Heart left ventricle (tissue), 16 donors: ENCODE data around the gene POLR1H. TPM values are rescaled to one million over a fixed set of nuclear protein-coding genes. Genes with fewer than 3 reads are reported as not detected.

ENCODE experiments used
- ATAC-seq, 4 donors: fragments of 200-7000 bp; cut with Tn5 transposase; one replicate each; pipeline ENCODE4 v1.9.1; 2020 to 2022; ENCODE audit warnings: moderate library complexity in 4 of 4, mild to moderate bottlenecking in 3 of 4, moderate number of reproducible peaks in 1 of 4
- DNase-seq, 5 donors: peaks; one replicate each; pipeline ENCODE4 v3.0.0-alpha.2; 2020
- H3K27ac ChIP-seq, 12 donors: fragments of 200-600 bp; sonication (generic) in 4 of 12; one replicate each; pipeline versions ENCODE4 v1.5.0 to v1.8.0; 2016 to 2022; ENCODE audit warnings: mild to moderate bottlenecking in 2 of 12
- H3K27me3 ChIP-seq, 9 donors: fragments of 200-600 bp; sonication (generic) in 2 of 9; one replicate each; pipeline versions ENCODE4 v1.5.1 to v1.8.0; 2016 to 2022; ENCODE audit warnings: mild to moderate bottlenecking in 3 of 9
- H3K36me3 ChIP-seq, 9 donors: fragments of 200-600 bp; sonication (generic) in 2 of 9; one replicate each; pipeline versions ENCODE4 v1.5.0 to v1.8.0; 2018 to 2022; ENCODE audit warnings: mild to moderate bottlenecking in 2 of 9
- H3K4me1 ChIP-seq, 12 donors: fragments of 200-600 bp; sonication (generic) in 4 of 12; one replicate each; pipeline versions ENCODE4 v1.5.0 to v1.8.0; 2016 to 2022; ENCODE audit warnings: mild to moderate bottlenecking in 3 of 12
- H3K4me3 ChIP-seq, 12 donors: fragments of 200-600 bp; sonication (generic) in 4 of 12; one replicate each; pipeline versions ENCODE4 v1.5.0 to v1.8.0; 2017 to 2022; ENCODE audit warnings: mild to moderate bottlenecking in 9 of 12, moderate library complexity in 4 of 12
- H3K9me3 ChIP-seq, 12 donors: fragments of 200-600 bp; sonication (generic) in 4 of 12; one replicate each; pipeline versions ENCODE4 v1.5.0 to v1.8.0; 2016 to 2022; ENCODE audit warnings: mild to moderate bottlenecking in 1 of 12
- POLR2A ChIP-seq, 2 donors: fragments of 450-650 bp; IDR thresholded peaks; one replicate each; pipeline ENCODE4 v1.6.1; 2017; ENCODE audit warnings: antibody characterized with exemption in 2 of 2, mild to moderate bottlenecking in 2 of 2, moderate library complexity in 2 of 2
- WGBS, 4 donors: extraction: QIAGEN DNeasy Blood & Tissue Kit in 2 of 4; methylation state at CpG; one replicate each; pipeline versions ENCODE4 v1.1.5 to v1.1.7; 2013 to 2018; 5-methylcytosine and 5-hydroxymethylcytosine counted together
- intact Hi-C, 10 donors: fragments of 100-400 bp; cut with DNase I; formaldehyde crosslinking; loops; one replicate each; pipeline versions ENCODE4 v1.11.1 to v1.14.2; 2022
- polyA plus RNA-seq, 2 donors: library from polyadenylated mRNA; stranded (reverse); fragments of 200-250 nt; gene quantifications; one replicate each; pipeline ENCODE4 v1.2.3, GENCODE V29; 2013
- total RNA-seq, 9 donors: library from RNA; depleted of rRNA in 2 of 9; stranded (reverse); fragments of >200 nt in 2 of 9; fragmentation: NEBNext Ultra II Directional in 3 of 9; extraction: Animal tissue kit (Norgen Biotek cat#: 25700) in 3 of 9; gene quantifications; one replicate each; pipeline versions ENCODE4 v1.1.0 to v1.2.4, GENCODE V29; 2016 to 2023
- TF ChIP-seq, protein P1 (sequence below), 12 donors: fragments of 200-600 bp; sonication (generic) in 4 of 12; IDR thresholded peaks; one replicate each; pipeline versions ENCODE4 v1.5.0 to v1.8.0; 2018 to 2022; ENCODE audit warnings: antibody characterized with exemption in 12 of 12, mild to moderate bottlenecking in 5 of 12
- donor health status: ischemic (EF 13 %, LVEDD 7.1; RV severe dilation, severe dysfunction).
- donor health status: healthy with polysubstance abuse.
- donor health status: DM: no; HTN: yes; CAD: no.
- donor health status: DM: no; HTN: no; CAD: no.
- donor health status: ischemic (EF 25% LVEDD 6.9; RV normal size, moderate dysfunction).
- donor health status: ischemic (EF 25% LVEDD 5.7; RV mildly dilated, moderate dysfunction).
- donor health status: healthy.
- donor health status: DM: yes; HTN: yes; CAD: no.
- donor health status: ischemic (EF 35%, LVEDD 5.7; RV mildly dilated, moderate dysfunction).
- donor health status: nonischemic (EF 11% LVEDD 7.7; RV severe dilation, severe dysfunction).
- donor health status: DM: yes; HTN: yes; CAD: no.
- donor health status: PGD.
- donor health status: ischemic (EF 29% LVEDD 5.4; RV normal size, mild dysfunction).
- donor health status: nonischemic (EF 23%, LVEDD 6.1; RV moderate dilation, normal function).

Gene POLR1H
- total and polyA plus RNA-seq, 11 donors = 11.7 to 46.1 (median 14.8) TPM

DNA sequence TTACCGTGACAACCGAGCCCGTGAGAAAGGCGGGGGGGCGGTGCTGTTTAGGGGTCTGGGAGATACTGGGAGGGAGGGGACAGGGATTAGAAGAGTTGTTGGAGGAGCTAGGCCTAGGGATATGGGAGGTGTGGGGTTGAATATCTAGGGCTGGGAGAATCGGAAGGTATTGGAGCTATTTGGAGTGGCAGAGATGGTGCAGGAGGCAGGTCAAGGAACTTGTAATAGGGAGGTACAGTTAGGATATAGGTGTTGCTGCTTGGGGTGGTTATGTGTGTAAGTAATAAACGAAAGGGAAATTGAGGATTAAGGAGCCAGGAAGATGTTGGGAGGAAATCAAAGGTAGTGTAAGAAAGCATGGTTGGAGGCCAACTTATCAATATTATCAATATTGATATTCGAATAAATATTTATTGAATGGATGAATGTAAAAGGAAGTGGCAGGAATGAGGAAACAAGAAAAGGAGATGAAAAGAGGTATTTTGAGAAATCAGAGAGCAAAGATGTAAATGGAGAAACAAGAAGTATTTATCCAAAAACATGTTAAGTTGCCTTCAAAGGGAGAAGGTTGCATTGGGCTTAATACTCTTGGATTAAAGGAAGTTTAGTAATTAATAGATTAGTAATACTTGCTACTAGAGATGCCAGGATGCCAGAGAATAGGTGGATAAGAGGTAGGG is 6.5 kb downstream of the POLR1H start:
- DNase-seq (no peak), ATAC-seq (no peak)
- Histone ChIP-seq H3K4me3 (peak overlapping the region; percentile 51 to 86 (median 74)), H3K9me3 (no peaks in the 10 kb centered on the region), H3K4me1 (peaks cover 0 to 40% (median 25%) of the 10 kb centered on the region in 12 donors), H3K27me3 (peaks cover 0 to 21% (median 15%) of the 10 kb centered on the region in 9 donors), H3K27ac (peak overlapping the region; percentile 68 to 95 (median 91)), H3K36me3 (peaks cover 0 to 35% (median 24%) of the 10 kb centered on the region in 9 donors)
- intact Hi-C loops = loop anchor here in 7 of 10 donors (2.0 to 10.0 kb wide), 4 partner anchors 33 to 257 kb away; partner anchors contain the start of gene TRIM39 (in 1 of the 7)
- WGBS, 4 donors = 13 to 17% (median 14%) methylated on average over 8 of the region's 8 CpGs
- no peak for TF ChIP-seq POLR2A (IDR thresholded peaks at IDR 0.05)
- TF ChIP-seq, protein P1, sequence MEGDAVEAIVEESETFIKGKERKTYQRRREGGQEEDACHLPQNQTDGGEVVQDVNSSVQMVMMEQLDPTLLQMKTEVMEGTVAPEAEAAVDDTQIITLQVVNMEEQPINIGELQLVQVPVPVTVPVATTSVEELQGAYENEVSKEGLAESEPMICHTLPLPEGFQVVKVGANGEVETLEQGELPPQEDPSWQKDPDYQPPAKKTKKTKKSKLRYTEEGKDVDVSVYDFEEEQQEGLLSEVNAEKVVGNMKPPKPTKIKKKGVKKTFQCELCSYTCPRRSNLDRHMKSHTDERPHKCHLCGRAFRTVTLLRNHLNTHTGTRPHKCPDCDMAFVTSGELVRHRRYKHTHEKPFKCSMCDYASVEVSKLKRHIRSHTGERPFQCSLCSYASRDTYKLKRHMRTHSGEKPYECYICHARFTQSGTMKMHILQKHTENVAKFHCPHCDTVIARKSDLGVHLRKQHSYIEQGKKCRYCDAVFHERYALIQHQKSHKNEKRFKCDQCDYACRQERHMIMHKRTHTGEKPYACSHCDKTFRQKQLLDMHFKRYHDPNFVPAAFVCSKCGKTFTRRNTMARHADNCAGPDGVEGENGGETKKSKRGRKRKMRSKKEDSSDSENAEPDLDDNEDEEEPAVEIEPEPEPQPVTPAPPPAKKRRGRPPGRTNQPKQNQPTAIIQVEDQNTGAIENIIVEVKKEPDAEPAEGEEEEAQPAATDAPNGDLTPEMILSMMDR (IDR thresholded peaks at IDR 0.05) = no peak

DNA sequence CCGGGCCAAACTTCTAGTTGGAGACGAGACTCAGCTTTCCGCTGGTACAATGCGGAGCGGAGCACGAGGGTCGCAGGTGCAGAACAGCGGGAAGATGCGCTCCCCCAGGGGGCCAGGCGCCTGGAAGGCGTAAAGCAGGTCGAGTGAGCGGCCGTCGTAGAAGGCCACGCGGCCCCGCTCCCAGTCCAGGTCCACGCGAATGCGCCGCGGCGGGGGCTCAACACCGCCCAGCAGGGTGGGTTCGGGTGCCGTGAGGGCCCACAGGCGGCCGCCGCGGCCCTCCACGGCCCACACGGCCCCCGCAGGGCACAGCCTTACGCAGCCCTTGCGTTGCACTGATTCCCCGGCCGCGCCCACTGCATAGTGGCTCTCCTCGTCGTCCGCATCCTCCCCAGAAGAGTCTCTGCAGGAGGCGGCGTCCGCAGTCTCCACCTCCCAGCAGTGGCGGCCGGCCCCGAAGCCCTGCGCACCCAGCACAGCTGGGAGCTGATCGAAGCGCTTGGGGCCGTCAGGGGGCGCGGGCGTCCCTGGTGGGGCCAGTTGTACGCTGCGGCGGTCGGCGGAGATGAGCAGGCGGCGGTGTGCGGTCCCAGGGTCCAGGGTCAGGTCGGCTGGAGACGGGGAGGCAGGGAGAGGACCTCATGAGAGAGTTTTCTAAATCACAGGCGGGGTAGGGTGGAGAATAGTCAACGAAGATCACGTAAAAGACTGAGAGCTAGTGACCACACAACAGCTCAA is 10.2 kb downstream of the POLR1H start:
- ATAC-seq (peak in 1 of 4 donors; percentile 3), DNase-seq (peak; percentile 38 to 77 (median 45))
- WGBS, 4 donors = 13 to 24% (median 19%) methylated on average over 56 to 68 of the region's 68 CpGs
- TF ChIP-seq POLR2A (IDR thresholded peaks at IDR 0.05) = no peak
- TF ChIP-seq, protein P1 (IDR thresholded peaks at IDR 0.05) = peak in 4 of 12 donors; percentile 11 to 36 (median 22)
- Histone ChIP-seq H3K27ac (no peak overlapping the region), H3K27me3 (peaks cover 17 to 58% (median 46%) of the 10 kb centered on the region in 9 donors), H3K4me1 (peaks cover 0 to 45% (median 30%) of the 10 kb centered on the region in 12 donors), H3K4me3 (peak overlapping the region in 9 of 12 donors; percentile 6 to 46 (median 34)), H3K9me3 (no peaks in the 10 kb centered on the region), H3K36me3 (peaks cover 0 to 23% (median 11%) of the 10 kb centered on the region in 9 donors)
- intact Hi-C loops = no loop called here

DNA sequence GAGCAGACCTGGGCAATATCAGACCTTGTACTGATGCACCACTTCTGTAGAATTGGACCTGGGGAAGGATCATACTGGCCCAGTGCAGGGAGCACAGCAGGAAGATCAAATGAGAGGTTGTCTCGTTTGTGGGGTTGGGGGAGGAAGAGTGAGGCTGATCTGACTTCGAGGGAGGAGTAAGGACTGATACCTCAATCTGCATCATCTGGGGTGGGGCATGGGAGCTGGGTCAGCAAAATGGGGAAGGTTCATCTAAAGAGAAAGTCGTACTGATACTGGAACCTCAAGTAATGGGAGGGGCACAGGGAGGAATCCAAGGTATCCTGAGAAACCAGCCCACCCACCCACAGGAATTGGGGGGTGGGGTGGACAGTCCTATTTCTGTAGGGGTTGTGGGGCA is 10.8 kb downstream of the POLR1H start:
- Histone ChIP-seq H3K9me3 (no peaks in the 10 kb centered on the region), H3K27me3 (peaks cover 17 to 61% (median 46%) of the 10 kb centered on the region in 9 donors), H3K27ac (no peak overlapping the region), H3K4me1 (peaks cover 0 to 42% (median 30%) of the 10 kb centered on the region in 12 donors), H3K36me3 (peaks cover 0 to 23% (median 11%) of the 10 kb centered on the region in 9 donors), H3K4me3 (peak overlapping the region in 3 of 12 donors; percentile 34 to 41 (median 38))
- WGBS, 4 donors = 45 to 58% (median 46%) methylated on average over 3 of the region's 3 CpGs
- intact Hi-C loops = no loop called here
- DNase-seq (no peak), ATAC-seq (no peak)
- TF ChIP-seq, protein P1 (IDR thresholded peaks at IDR 0.05) = no peak
- no peak for TF ChIP-seq POLR2A (IDR thresholded peaks at IDR 0.05)
